ENCODE measurements around the gene TBC1D1. TPM values are rescaled to one million over a fixed set of nuclear protein-coding genes. Genes with fewer than 3 reads are reported as not detected.

The TBC1D1 gene
- total RNA-seq, 1 donor from 2014 or later = 78.9 TPM

- Mint-ChIP-seq H3K36me3 (no peaks in the 10 kb centered on the region), H3K4me1 (peaks cover 10% of the 10 kb centered on the region), H3K9me3 (no peaks in the 10 kb centered on the region), H3K4me3 (peak overlapping the region; percentile 73), H3K27ac (no peak overlapping the region), H3K27me3 (ENCODE audit: low read depth) (peaks cover 84% of the 10 kb centered on the region)
- TF ChIP-seq CTCF (IDR thresholded peaks at IDR 0.05; ENCODE audit: unreplicated experiment) = no peak
- DNase-seq (ENCODE audit: low spot score in 2 of 2, unreplicated experiment in 2 of 2) = peak in 1 of 2 experiments; percentile 20
Observed at GRCh38 chr4:37891260-37892159, 626 bp downstream of the TBC1D1 start.

- Mint-ChIP-seq H3K4me1 (peaks cover 10% of the 10 kb centered on the region), H3K27ac (no peak overlapping the region), H3K9me3 (no peaks in the 10 kb centered on the region), H3K4me3 (no peak overlapping the region), H3K36me3 (no peaks in the 10 kb centered on the region), H3K27me3 (ENCODE audit: low read depth) (peaks cover 87% of the 10 kb centered on the region)
- TF ChIP-seq CTCF (IDR thresholded peaks at IDR 0.05; ENCODE audit: unreplicated experiment) = no peak
- DNase-seq (ENCODE audit: low spot score in 2 of 2, unreplicated experiment in 2 of 2) = no peak
Observed at GRCh38 chr4:37892641-37893040, 1.8 kb downstream of the TBC1D1 start.

- no peak overlapping the region for H3K27ac Mint-ChIP-seq
- no peaks in the 10 kb centered on the region for H3K36me3 Mint-ChIP-seq
- H3K4me3 Mint-ChIP-seq = no peak overlapping the region
- no peak for TF ChIP-seq CTCF (IDR thresholded peaks at IDR 0.05; ENCODE audit: unreplicated experiment)
- H3K9me3 Mint-ChIP-seq = no peaks in the 10 kb centered on the region
- H3K27me3 Mint-ChIP-seq (ENCODE audit: low read depth) = peaks cover 83% of the 10 kb centered on the region
- H3K4me1 Mint-ChIP-seq = peaks cover 10% of the 10 kb centered on the region
- DNase-seq (ENCODE audit: low spot score in 2 of 2, unreplicated experiment in 2 of 2) = no peak
Observed at GRCh38 chr4:37893164-37893563, 2.3 kb downstream of the TBC1D1 start.

GRCh38 chr4:37895271-37895670, 4.4 kb downstream of the TBC1D1 start:
- Mint-ChIP-seq H3K4me1 (peaks cover 4% of the 10 kb centered on the region), H3K4me3 (no peak overlapping the region), H3K27ac (no peak overlapping the region), H3K27me3 (ENCODE audit: low read depth) (peaks cover 75% of the 10 kb centered on the region), H3K36me3 (no peaks in the 10 kb centered on the region), H3K9me3 (peaks cover 3% of the 10 kb centered on the region)
- DNase-seq (ENCODE audit: low spot score in 2 of 2, unreplicated experiment in 2 of 2) = no peak
- no peak for TF ChIP-seq CTCF (IDR thresholded peaks at IDR 0.05; ENCODE audit: unreplicated experiment)

- Mint-ChIP-seq H3K36me3 (no peaks in the 10 kb centered on the region), H3K4me1 (peaks cover 4% of the 10 kb centered on the region), H3K27ac (no peak overlapping the region), H3K9me3 (peaks cover 3% of the 10 kb centered on the region), H3K27me3 (ENCODE audit: low read depth) (peaks cover 75% of the 10 kb centered on the region), H3K4me3 (no peak overlapping the region)
- DNase-seq (ENCODE audit: low spot score in 2 of 2, unreplicated experiment in 2 of 2) = no peak
- TF ChIP-seq CTCF (IDR thresholded peaks at IDR 0.05; ENCODE audit: unreplicated experiment) = no peak
Observed at GRCh38 chr4:37896206-37896860, 5.4 kb downstream of the TBC1D1 start.

Data from mesothelial cell of epicardium (in vitro differentiated cells).